Transverse colon (tissue), 3 donors: ENCODE measurements around the gene RNF103.

Experiments
- CTCF ChIP-seq, 5 experiments: fragments of 200-600 bp in 3 of 5; fragments of 450-650 bp in 2 of 5; sonication (generic) in 3 of 5; IDR thresholded peaks; 1 replicate in 2 of 5; 2 replicates in 3 of 5; pipeline ENCODE4 v1.5.1; 2016 to 2017; ENCODE audit warnings: antibody characterized with exemption in 5 of 5, inconsistent platforms in 3 of 5, mild to moderate bottlenecking in 2 of 5, moderate library complexity in 1 of 5
- POLR2A ChIP-seq: fragments of 450-650 bp; IDR thresholded peaks from one replicate; pipeline ENCODE4 v1.6.1; 2016; ENCODE audit warnings: antibody characterized with exemption, mild to moderate bottlenecking, moderate library complexity

GRCh38 chr2:86592547-86593230, 31.0 kb downstream of the RNF103 start:
- TF ChIP-seq CTCF (IDR thresholded peaks at IDR 0.05) (no peak), POLR2A (no peak)
